ENCODE data around the gene ESF1.
"Not testable (repeated sequence)": the region's sequence is repeated elsewhere in the genome, so short reads cannot be mapped to it uniquely, and the experiment has no call there.

The ESF1 gene

DNA sequence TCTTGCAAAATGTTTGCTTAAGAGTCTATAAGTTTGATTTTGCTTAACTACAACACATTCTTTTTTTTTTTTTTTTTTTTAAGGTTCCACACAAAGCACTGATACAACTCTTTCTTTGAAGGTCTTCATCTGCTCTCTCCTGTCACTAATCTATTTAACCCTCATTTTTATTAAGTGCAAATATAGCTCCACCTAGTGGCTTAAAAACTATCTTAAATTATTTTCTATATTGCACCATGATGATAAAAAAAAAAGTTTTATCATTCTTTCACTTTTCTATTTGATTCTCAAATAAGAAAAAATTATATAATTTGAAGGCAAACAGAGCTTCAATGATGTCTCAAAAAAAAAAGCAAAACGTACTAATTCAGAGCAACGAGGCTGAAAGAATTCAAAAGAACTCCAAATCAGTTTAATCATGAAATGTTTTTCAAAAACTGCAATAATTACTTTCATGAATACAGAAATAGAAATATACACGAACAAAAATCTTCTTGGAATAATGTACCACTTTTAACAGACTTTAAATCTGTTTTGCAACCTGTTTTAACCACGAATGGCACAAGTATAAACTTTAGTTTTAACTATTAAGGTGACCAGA is 12.8 kb downstream of the ESF1 start:
- CTCF ChIA-PET, result interaction anchor here (0.7 to 1.3 kb wide), 3 partner anchors 13 to 130 kb away, joined by 3 to 9 read pairs (median 3); partner anchors contain the start of genes ESF1 and NDUFAF5
- POLR2A ChIA-PET, result no interaction called here
- DNase-seq (ENCODE audit: extremely low spot score), result no peak
- no peak for TF ChIP-seq SUZ12 (IDR thresholded peaks at IDR 0.05)
- TF ChIP-seq, protein P1, sequence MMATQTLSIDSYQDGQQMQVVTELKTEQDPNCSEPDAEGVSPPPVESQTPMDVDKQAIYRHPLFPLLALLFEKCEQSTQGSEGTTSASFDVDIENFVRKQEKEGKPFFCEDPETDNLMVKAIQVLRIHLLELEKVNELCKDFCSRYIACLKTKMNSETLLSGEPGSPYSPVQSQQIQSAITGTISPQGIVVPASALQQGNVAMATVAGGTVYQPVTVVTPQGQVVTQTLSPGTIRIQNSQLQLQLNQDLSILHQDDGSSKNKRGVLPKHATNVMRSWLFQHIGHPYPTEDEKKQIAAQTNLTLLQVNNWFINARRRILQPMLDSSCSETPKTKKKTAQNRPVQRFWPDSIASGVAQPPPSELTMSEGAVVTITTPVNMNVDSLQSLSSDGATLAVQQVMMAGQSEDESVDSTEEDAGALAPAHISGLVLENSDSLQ (IDR thresholded peaks at IDR 0.05), result 0 out of 2 replicates have a peak, but pooled peaks have one; percentile 16
- no peak for TF ChIP-seq BHLHE40 (IDR thresholded peaks at IDR 0.05; ENCODE audit: borderline replicate concordance)

DNA sequence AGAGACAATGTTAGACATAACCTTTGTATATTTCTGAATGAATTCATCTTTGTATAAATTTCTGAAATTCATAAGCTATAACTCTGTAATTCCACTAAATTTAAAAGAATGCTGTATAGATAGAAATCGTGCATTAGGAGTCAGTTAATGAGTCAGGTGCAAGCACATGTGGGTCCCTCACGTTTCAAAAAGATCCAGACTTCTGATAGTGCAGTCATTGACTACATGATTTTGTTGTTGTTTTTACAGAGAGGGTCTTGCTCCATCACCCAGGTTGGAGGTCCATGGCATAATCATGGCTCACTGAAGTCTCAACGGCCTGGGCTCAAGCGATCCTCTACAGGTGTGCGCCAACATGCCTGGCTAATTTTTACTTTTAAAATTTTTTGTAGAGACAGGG is 14.6 kb downstream of the ESF1 start:
- ChIA-PET POLR2A (no interaction called here), CTCF (interaction anchor here (0.8 kb wide), 1 partner anchor 446 kb away, joined by 3 read pairs; no protein-coding TSS in a partner anchor)
- TF ChIP-seq CTBP1 (IDR thresholded peaks at IDR 0.05; ENCODE audit: borderline replicate concordance) (no peak), SUZ12 (IDR thresholded peaks at IDR 0.05) (no peak), ZNF384 (IDR thresholded peaks at IDR 0.05) (no peak), FOXA1 (IDR thresholded peaks at IDR 0.05) (no peak), BHLHE40 (IDR thresholded peaks at IDR 0.05; ENCODE audit: borderline replicate concordance) (no peak), TARDBP (IDR thresholded peaks at IDR 0.05) (no peak), FOXK2 (IDR thresholded peaks at IDR 0.05) (no peak), L3MBTL2 (conservative IDR thresholded peaks at IDR 0.05) (no peak), ARNT (IDR thresholded peaks at IDR 0.05) (no peak), LEF1 (IDR thresholded peaks at IDR 0.05; ENCODE audit: borderline replicate concordance) (no peak), HDGF (IDR thresholded peaks at IDR 0.05; ENCODE audit: borderline replicate concordance) (no peak), NFRKB (IDR thresholded peaks at IDR 0.05) (no peak)
- TF ChIP-seq, protein P1 (IDR thresholded peaks at IDR 0.05), result no peak
- DNase-seq (ENCODE audit: extremely low spot score), result no peak

DNA sequence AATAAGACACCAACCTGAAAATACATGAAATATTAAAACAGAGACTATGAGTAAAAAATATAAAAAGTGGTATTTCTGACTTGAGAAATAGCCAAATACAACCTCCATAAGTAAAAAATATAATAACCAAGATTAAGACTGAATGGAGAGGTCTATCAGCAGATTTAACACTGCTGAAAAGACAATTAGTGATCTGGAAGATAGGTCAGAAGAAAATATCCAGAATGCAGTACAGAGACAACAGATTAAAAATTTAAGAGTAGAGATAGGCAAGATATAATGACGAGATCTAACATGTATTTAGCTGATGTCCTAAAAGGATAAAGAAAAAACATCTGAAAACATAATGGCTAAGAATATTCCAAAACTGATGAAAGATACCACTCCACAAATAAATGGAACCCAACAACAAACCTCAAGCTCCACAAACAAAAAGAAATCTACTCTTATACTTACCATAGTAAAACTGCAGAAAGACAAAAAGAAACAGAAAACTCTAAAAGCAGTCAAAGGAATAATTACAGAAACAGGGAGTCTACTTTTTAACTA is 18.8 kb downstream of the ESF1 start:
- no peak for DNase-seq (ENCODE audit: extremely low spot score)
- POLR2A ChIA-PET, result no interaction called here
- no peak for TF ChIP-seq CTBP1 (IDR thresholded peaks at IDR 0.05; ENCODE audit: borderline replicate concordance)
- TF ChIP-seq FOXK2 (IDR thresholded peaks at IDR 0.05), result no peak
- no peak for TF ChIP-seq ELF4 (IDR thresholded peaks at IDR 0.05)
- TF ChIP-seq L3MBTL2 (conservative IDR thresholded peaks at IDR 0.05), result no peak
- TF ChIP-seq FOXM1 (IDR thresholded peaks at IDR 0.05; ENCODE audit: borderline replicate concordance), result no peak
- no peak for TF ChIP-seq FOXA1 (IDR thresholded peaks at IDR 0.05)
- TF ChIP-seq LEF1 (IDR thresholded peaks at IDR 0.05; ENCODE audit: borderline replicate concordance), result no peak
- no peak for TF ChIP-seq NFRKB (IDR thresholded peaks at IDR 0.05)
- TF ChIP-seq, protein P1 (IDR thresholded peaks at IDR 0.05), result no peak
- no peak for TF ChIP-seq SUZ12 (IDR thresholded peaks at IDR 0.05)
- no peak for TF ChIP-seq ARNT (IDR thresholded peaks at IDR 0.05)
- TF ChIP-seq SP1 (IDR thresholded peaks at IDR 0.05), result no peak
- TF ChIP-seq BHLHE40 (IDR thresholded peaks at IDR 0.05; ENCODE audit: borderline replicate concordance), result no peak
- CTCF ChIA-PET, result no interaction called here

DNA sequence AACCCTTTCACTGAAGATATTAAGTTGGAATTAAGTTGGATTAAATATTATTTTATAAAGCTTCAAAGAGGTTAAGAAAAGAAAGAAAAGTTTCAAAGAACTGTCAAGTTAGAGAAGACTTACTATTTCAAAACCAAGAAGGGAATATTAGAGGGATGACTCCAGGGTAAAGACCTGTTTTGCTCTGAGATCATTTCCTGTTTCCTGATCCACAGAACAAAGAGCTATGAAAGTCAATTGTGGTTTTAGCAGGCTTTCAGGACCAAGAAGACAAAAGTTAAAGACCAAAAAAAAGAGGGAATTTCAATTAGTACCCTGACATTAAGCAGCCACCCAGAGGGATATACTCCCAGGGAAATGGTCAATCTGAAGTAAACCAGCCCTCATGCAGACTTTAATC is 19.4 kb downstream of the ESF1 start:
- DNase-seq (ENCODE audit: extremely low spot score), result no peak
- ChIA-PET CTCF (no interaction called here), POLR2A (no interaction called here)

DNA sequence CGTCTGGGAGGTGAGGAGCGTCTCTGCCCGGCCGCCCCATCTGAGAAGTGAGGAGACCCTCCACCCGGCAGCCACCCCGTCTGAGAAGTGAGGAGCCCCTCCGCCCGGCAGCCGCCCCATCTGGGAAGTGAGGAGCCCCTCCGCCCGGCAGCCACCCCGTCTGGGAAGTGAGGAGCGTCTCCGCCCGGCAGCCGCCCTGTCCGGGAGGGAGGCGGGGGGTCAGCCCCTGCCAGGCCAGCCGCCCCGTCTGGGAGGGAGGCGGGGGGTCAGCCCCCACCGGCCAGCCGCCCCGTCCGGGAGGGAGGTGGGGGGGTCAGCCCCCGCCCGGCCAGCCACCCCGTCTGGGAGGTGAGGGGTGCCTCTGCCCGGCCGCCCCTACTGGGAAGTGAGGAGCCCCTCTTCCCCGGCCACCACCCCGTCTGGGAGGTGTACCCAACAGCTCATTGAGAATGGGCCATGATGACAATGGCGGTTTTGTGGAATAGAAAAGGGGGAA is 24.2 kb downstream of the ESF1 start:
- DNase-seq (ENCODE audit: extremely low spot score); POLR2A ChIA-PET; CTCF ChIA-PET: not testable (repeated sequence)

More for the DNA sequence above, 19.4 kb downstream of the ESF1 start:
- TF ChIP-seq SP1 (IDR thresholded peaks at IDR 0.05) (no peak), TARDBP (IDR thresholded peaks at IDR 0.05) (no peak), CTBP1 (IDR thresholded peaks at IDR 0.05; ENCODE audit: borderline replicate concordance) (no peak), FOXK2 (IDR thresholded peaks at IDR 0.05) (no peak), ZNF384 (IDR thresholded peaks at IDR 0.05) (no peak), NFRKB (IDR thresholded peaks at IDR 0.05) (no peak), LEF1 (IDR thresholded peaks at IDR 0.05; ENCODE audit: borderline replicate concordance) (no peak), HDGF (IDR thresholded peaks at IDR 0.05; ENCODE audit: borderline replicate concordance) (no peak), SUZ12 (IDR thresholded peaks at IDR 0.05) (no peak), FOXA1 (IDR thresholded peaks at IDR 0.05) (no peak), FOXM1 (IDR thresholded peaks at IDR 0.05; ENCODE audit: borderline replicate concordance) (no peak), L3MBTL2 (conservative IDR thresholded peaks at IDR 0.05) (no peak), ELF4 (IDR thresholded peaks at IDR 0.05) (no peak), ARNT (IDR thresholded peaks at IDR 0.05) (no peak), BHLHE40 (IDR thresholded peaks at IDR 0.05; ENCODE audit: borderline replicate concordance) (no peak)
- TF ChIP-seq, protein P1 (IDR thresholded peaks at IDR 0.05), result no peak

DNA sequence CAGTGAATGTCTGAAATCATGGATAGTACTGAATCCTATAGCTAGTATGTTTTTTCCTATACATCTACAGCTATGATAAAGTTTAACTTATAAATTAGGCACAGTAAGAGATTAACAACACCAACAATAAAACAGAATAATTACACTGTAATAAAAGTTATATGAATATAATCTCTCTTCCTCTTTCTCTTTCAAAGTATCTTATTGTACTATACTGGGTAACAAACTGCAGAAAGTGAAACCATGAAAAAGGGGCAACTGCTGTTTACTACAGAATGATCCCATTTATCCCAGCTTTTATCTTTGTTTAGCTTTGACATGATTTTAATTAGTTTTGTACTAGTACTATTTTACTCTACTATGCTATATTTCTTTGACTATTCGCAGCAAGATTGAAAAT is 25.8 kb downstream of the ESF1 start:
- DNase-seq (ENCODE audit: extremely low spot score), result no peak
- POLR2A ChIA-PET, result no interaction called here
- TF ChIP-seq FOXA1 (IDR thresholded peaks at IDR 0.05) (no peak), SP1 (IDR thresholded peaks at IDR 0.05) (no peak)
- CTCF ChIA-PET, result no interaction called here

Measured in HEK293T (cell line).